Measurements from ENCODE around the gene USP22. TPM values are rescaled to one million over a fixed set of nuclear protein-coding genes. Genes with fewer than 3 reads are reported as not detected.

USP22 gene
- total and polyA plus RNA-seq, 2 donors (not counting 3 experiments of a cell fraction or from before 2014, with no cell fraction given): 204 to 260 TPM

- BruUV-seq (replicated peaks): no TSS peak
- dilution Hi-C loops (cut with MboI; ENCODE audit: extremely low pct_ligation_motif_present, low sequenced_read_pairs) (no loop called here), intact Hi-C loops (cut with micrococcal nuclease) (no loop called here)
- no peak for TF ChIP-seq POLR2A (IDR thresholded peaks at IDR 0.05; ENCODE audit: low read depth, low read length)
- no peak for TF ChIP-seq MAX (IDR thresholded peaks at IDR 0.05; ENCODE audit: insufficient read depth, insufficient read length)
- TF ChIP-seq MYC (IDR thresholded peaks at IDR 0.05; ENCODE audit: low read depth, low read length): no peak
- no peak for TF ChIP-seq EZH2 (IDR thresholded peaks at IDR 0.05; ENCODE audit: borderline replicate concordance, low read depth, low read length, severe bottlenecking)
- TF ChIP-seq FOS (IDR thresholded peaks at IDR 0.05; ENCODE audit: borderline replicate concordance, insufficient read depth, low read length): no peak
- no peak for TF ChIP-seq JUN (IDR thresholded peaks at IDR 0.05; ENCODE audit: borderline replicate concordance, insufficient read depth, insufficient read length, low read depth)
- TF ChIP-seq GATA2 (IDR thresholded peaks at IDR 0.05; ENCODE audit: insufficient read depth, insufficient read length, low read depth, low read length): no peak
- no peak for TF ChIP-seq POLR2AphosphoS5 (IDR thresholded peaks at IDR 0.05; ENCODE audit: insufficient read depth, low read depth, low read length)
- TF ChIP-seq CTCF (IDR thresholded peaks at IDR 0.05; ENCODE audit: extremely low read depth in 1 of 2, insufficient read depth in 1 of 2, low read depth in 1 of 2, low read length in 2 of 2): no peak
- no peak overlapping the region for H3K4me3 ChIP-seq (replicated peaks in 1 of 3; ENCODE audit: insufficient read depth in 1 of 3, low read depth in 1 of 3, low read length in 3 of 3)
- FAIRE-seq (no peak), DNase-seq (ENCODE audit: low read depth, low spot score) (no peak)
- CTCF ChIA-PET: interaction anchor here (0.9 kb wide), 1 partner anchor 16 kb away, joined by 3 read pairs; no protein-coding TSS in a partner anchor
- H3K27me3 ChIP-seq (ENCODE audit: control insufficient read depth in 2 of 2, insufficient read depth in 2 of 2, low read length in 2 of 2): no peaks in the 10 kb centered on the region
- H3K4me1 ChIP-seq (ENCODE audit: control insufficient read depth, extremely low read depth, insufficient read depth, low read length): no peaks in the 10 kb centered on the region
- peaks cover 100% of the 10 kb centered on the region for H3K79me2 ChIP-seq (ENCODE audit: control insufficient read depth, insufficient read depth, low read length)
- no peaks in the 10 kb centered on the region for H3K9me3 ChIP-seq (replicated peaks; ENCODE audit: control insufficient read depth, insufficient read depth, low read length)
- H2AFZ ChIP-seq (ENCODE audit: low read depth, low read length): no peak overlapping the region
- peaks cover 10 to 40% of the 10 kb centered on the region in 2 experiments for H3K36me3 ChIP-seq (ENCODE audit: control insufficient read depth in 2 of 2, extremely low read depth in 1 of 2, insufficient read depth in 2 of 2, low read length in 2 of 2)
- no peaks in the 10 kb centered on the region for H3K9me1 ChIP-seq (replicated peaks; ENCODE audit: control insufficient read depth, extremely low read depth, insufficient read depth, low read length)
- H3K4me2 ChIP-seq (ENCODE audit: insufficient read depth, low read length): no peak overlapping the region
- POLR2A ChIA-PET: no interaction called here
- H3K9ac ChIP-seq (replicated peaks; ENCODE audit: extremely low read depth, insufficient read depth, low read length): no peak overlapping the region
- no peak overlapping the region for H3K27ac ChIP-seq (ENCODE audit: insufficient read depth, low read depth, low read length)
- peaks cover 29% of the 10 kb centered on the region for H4K20me1 ChIP-seq (replicated peaks; ENCODE audit: control insufficient read depth, extremely low read depth, insufficient read depth, low read length)
Observed at GRCh38 chr17:21025451-21025850, 17.4 kb downstream of the USP22 start.
